HepG2 (cell line): ENCODE measurements around the gene PIP5KL1. TPM values are rescaled to one million over a fixed set of nuclear protein-coding genes. Genes with fewer than 3 reads are reported as not detected.

ENCODE experiments used
- ATF7 ChIP-seq, 2 experiments: fragments of 450-650 bp in 1 of 2; sonication (generic) in 1 of 2; formaldehyde crosslinking in 1 of 2; IDR thresholded peaks; 2 replicates each; pipeline versions ENCODE4 v1.4.0 to v1.6.1; 2016 to 2020; ENCODE audit warnings: antibody characterized with exemption in 1 of 2, mild to moderate bottlenecking in 1 of 2, missing genetic modification reagents in 1 of 2
- FOXP1 ChIP-seq, 2 experiments: fragments of 450-650 bp in 1 of 2; IDR thresholded peaks; 2 replicates each; pipeline ENCODE4 v1.6.1; 2017 to 2018; ENCODE audit warnings: antibody characterized with exemption in 1 of 2
- HMGA1 ChIP-seq: sonication (generic); formaldehyde crosslinking; conservative IDR thresholded peaks from 2 replicates; pipeline ENCODE4 v1.4.0; 2020; ENCODE audit warnings: missing genetic modification reagents
- HNRNPL ChIP-seq: fragments of 200-400 bp; formaldehyde crosslinking; IDR thresholded peaks from 2 replicates; pipeline ENCODE4 v1.6.1; 2017; ENCODE audit warnings: mild to moderate bottlenecking, low read depth, low read length
- JUN ChIP-seq: sonication (generic); formaldehyde crosslinking; IDR thresholded peaks from 2 replicates; pipeline ENCODE4 v1.4.0; 2020; ENCODE audit warnings: mild to moderate bottlenecking, missing genetic modification reagents
- MAZ ChIP-seq, 2 experiments: sonication (generic) in 1 of 2; formaldehyde crosslinking in 1 of 2; IDR thresholded peaks; 2 replicates each; pipeline versions ENCODE4 v1.5.0 to v1.6.1; 2012 to 2020; ENCODE audit warnings: low read depth in 2 of 2, mild to moderate bottlenecking in 2 of 2, borderline replicate concordance in 1 of 2, improper control_type of control experiment in 1 of 2, low read length in 1 of 2, missing genetic modification reagents in 1 of 2, moderate library complexity in 1 of 2
- MIXL1 ChIP-seq: IDR thresholded peaks from 2 replicates; pipeline ENCODE4 v1.6.1; 2016
- MLLT10 ChIP-seq: sonication (generic); formaldehyde crosslinking; IDR thresholded peaks from 2 replicates; pipeline ENCODE4 v1.4.0; 2020; ENCODE audit warnings: missing genetic modification reagents
- PRPF4 ChIP-seq: fragments of 200-400 bp; formaldehyde crosslinking; IDR thresholded peaks from 2 replicates; pipeline ENCODE4 v1.6.1; 2016; ENCODE audit warnings: low read length, low read depth; ENCODE audit not compliant: poor library complexity, severe bottlenecking
- TAF15 ChIP-seq: fragments of 200-400 bp; formaldehyde crosslinking; IDR thresholded peaks from one replicate; pipeline ENCODE4 v1.6.1; 2018; ENCODE audit warnings: mild to moderate bottlenecking, low read depth, low read length; ENCODE audit not compliant: poor library complexity, severe bottlenecking
- ZNF205 ChIP-seq: IDR thresholded peaks from 2 replicates; pipeline ENCODE4 v1.6.1; 2018; ENCODE audit warnings: missing biosample characterization, missing genetic modification reagents
- ZNF572 ChIP-seq: sonication (generic); formaldehyde crosslinking; IDR thresholded peaks from 2 replicates; pipeline ENCODE4 v1.5.1; 2020; ENCODE audit warnings: mild to moderate bottlenecking, missing genetic modification reagents
- ZNF577 ChIP-seq: sonication (generic); formaldehyde crosslinking; IDR thresholded peaks from 2 replicates; pipeline ENCODE4 v1.4.0; 2020; ENCODE audit warnings: mild to moderate bottlenecking, low read depth, missing genetic modification reagents, borderline replicate concordance
- ZNF605 ChIP-seq: sonication (generic); formaldehyde crosslinking; IDR thresholded peaks from 2 replicates; pipeline ENCODE4 v1.8.0; 2022; ENCODE audit warnings: mild to moderate bottlenecking, missing genetic modification reagents
- ZNF720 ChIP-seq: sonication (generic); formaldehyde crosslinking; IDR thresholded peaks from 2 replicates; pipeline ENCODE4 v1.4.0; 2020; ENCODE audit warnings: missing genetic modification reagents
- ZSCAN25 ChIP-seq: sonication (generic); formaldehyde crosslinking; IDR thresholded peaks from 2 replicates; pipeline ENCODE4 v1.8.0; 2022; ENCODE audit warnings: mild to moderate bottlenecking, missing genetic modification reagents
- polyA plus RNA-seq, 8 experiments: library from polyadenylated mRNA; depleted of rRNA in 3 of 8; stranded (reverse) in 7 of 8; unstranded in 1 of 8; fragments of >200 nt; fragmentation: Illumina TruSeq in 4 of 8; extraction: Trizol in 4 of 8; gene quantifications; 2 replicates each; pipeline versions ENCODE4 v1.2.1 to v1.2.3, GENCODE V29; 2011 to 2016; ENCODE audit warnings: low read depth in 4 of 8, missing spikeins in 1 of 8, mixed read lengths in 1 of 8; ENCODE audit not compliant: insufficient read depth in 1 of 8
- total RNA-seq, 5 experiments: library from RNA; depleted of rRNA; stranded (reverse); fragments of >200 nt; fragmentation: Illumina TruSeq; extraction: Trizol; gene quantifications; 2 replicates each; pipeline ENCODE4 v1.2.3, GENCODE V29; 2016; ENCODE audit warnings: low read depth in 1 of 5
- TF ChIP-seq, protein P1 (sequence below): sonication (generic); formaldehyde crosslinking; IDR thresholded peaks from 2 replicates; pipeline ENCODE4 v1.8.0; 2022; ENCODE audit warnings: missing genetic modification reagents, mild to moderate bottlenecking, moderate library complexity, borderline replicate concordance
- TF ChIP-seq, protein P2 (sequence below): sonication (generic); formaldehyde crosslinking; IDR thresholded peaks from 2 replicates; pipeline ENCODE4 v1.8.0; 2022; ENCODE audit warnings: mild to moderate bottlenecking, missing genetic modification reagents, moderate library complexity
- TF ChIP-seq, protein P3 (sequence below): sonication (generic); formaldehyde crosslinking; IDR thresholded peaks from 2 replicates; pipeline ENCODE4 v1.8.1; 2023; ENCODE audit warnings: mild to moderate bottlenecking, inconsistent platforms, moderate library complexity, missing genetic modification reagents, borderline replicate concordance
- TF ChIP-seq, protein P4 (sequence below): sonication (generic); formaldehyde crosslinking; IDR thresholded peaks from 2 replicates; pipeline ENCODE4 v1.4.0; 2020; ENCODE audit warnings: low read depth, mild to moderate bottlenecking, missing genetic modification reagents
- TF ChIP-seq, protein P5 (sequence below), 2 experiments: sonication (generic) in 1 of 2; formaldehyde crosslinking in 1 of 2; IDR thresholded peaks; 2 replicates each; pipeline versions ENCODE4 v1.4.0 to v1.6.1; 2018 to 2020; ENCODE audit warnings: missing genetic modification reagents in 2 of 2, borderline replicate concordance in 1 of 2, low read depth in 1 of 2, mild to moderate bottlenecking in 1 of 2, missing biosample characterization in 1 of 2

The PIP5KL1 gene
- total and polyA plus RNA-seq, 2 of the 13 experiments (the other 11 are each of a cell fraction or from before 2014, with no cell fraction given) = 0.20 to 0.49 TPM

DNA sequence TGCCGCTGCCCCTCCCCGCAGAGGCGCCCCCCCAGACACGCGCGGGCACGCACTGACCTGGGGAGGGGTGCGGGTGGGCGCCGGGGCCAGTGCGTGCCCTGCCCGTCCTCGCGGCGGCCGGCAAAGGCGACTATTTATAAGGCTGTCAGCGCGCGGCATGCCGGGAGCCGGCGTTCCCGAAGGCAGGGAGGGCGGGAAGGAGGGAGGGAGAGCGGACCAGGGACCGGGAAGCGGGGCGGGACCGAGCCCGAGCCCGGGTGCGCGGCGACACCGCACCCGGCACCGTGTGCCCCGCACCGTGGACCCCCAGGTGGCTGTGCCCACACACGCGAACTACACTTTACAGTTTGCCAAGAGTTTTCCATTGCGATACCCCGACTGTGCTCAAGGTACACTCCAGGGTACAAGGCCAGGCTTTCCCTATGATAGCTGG is 53.0 kb downstream of the PIP5KL1 start, which contains the start of gene AK1 (continued):
- TF ChIP-seq ZNF720 (no peak), ATF7 (IDR thresholded peaks at IDR 0.05) (no peak), ATF7 (CRISPR knock-in tag; IDR thresholded peaks at IDR 0.05) (no peak), MAZ (IDR thresholded peaks at IDR 0.05; ENCODE audit: borderline replicate concordance, low read depth, low read length) (peak; percentile 42; the same call in 1 of the 2 replicates), MAZ (CRISPR knock-in tag; IDR thresholded peaks at IDR 0.05; ENCODE audit: low read depth) (peak; percentile 85), MIXL1 (CRISPR knock-in tag) (no peak), ZNF205 (CRISPR knock-in tag) (no peak), JUN (CRISPR knock-in tag) (no peak), PRPF4 (no peak), TAF15 (no peak), HMGA1 (CRISPR knock-in tag) (no peak), HNRNPL (no peak), ZNF577 (CRISPR knock-in tag) (no peak), ZSCAN25 (peak; percentile 63; the same call in 1 of the 2 replicates), ZNF605 (CRISPR knock-in tag) (0 out of 2 replicates have a peak, but pooled peaks have one; percentile 27), MLLT10 (CRISPR knock-in tag) (no peak), FOXP1 (IDR thresholded peaks at IDR 0.05) (no peak), FOXP1 (CRISPR knock-in tag; IDR thresholded peaks at IDR 0.05) (no peak), ZNF572 (CRISPR knock-in tag) (no peak)
- TF ChIP-seq, protein P1, sequence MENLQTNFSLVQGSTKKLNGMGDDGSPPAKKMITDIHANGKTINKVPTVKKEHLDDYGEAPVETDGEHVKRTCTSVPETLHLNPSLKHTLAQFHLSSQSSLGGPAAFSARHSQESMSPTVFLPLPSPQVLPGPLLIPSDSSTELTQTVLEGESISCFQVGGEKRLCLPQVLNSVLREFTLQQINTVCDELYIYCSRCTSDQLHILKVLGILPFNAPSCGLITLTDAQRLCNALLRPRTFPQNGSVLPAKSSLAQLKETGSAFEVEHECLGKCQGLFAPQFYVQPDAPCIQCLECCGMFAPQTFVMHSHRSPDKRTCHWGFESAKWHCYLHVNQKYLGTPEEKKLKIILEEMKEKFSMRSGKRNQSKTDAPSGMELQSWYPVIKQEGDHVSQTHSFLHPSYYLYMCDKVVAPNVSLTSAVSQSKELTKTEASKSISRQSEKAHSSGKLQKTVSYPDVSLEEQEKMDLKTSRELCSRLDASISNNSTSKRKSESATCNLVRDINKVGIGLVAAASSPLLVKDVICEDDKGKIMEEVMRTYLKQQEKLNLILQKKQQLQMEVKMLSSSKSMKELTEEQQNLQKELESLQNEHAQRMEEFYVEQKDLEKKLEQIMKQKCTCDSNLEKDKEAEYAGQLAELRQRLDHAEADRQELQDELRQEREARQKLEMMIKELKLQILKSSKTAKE (CRISPR knock-in tag) = no peak
- TF ChIP-seq, protein P2, sequence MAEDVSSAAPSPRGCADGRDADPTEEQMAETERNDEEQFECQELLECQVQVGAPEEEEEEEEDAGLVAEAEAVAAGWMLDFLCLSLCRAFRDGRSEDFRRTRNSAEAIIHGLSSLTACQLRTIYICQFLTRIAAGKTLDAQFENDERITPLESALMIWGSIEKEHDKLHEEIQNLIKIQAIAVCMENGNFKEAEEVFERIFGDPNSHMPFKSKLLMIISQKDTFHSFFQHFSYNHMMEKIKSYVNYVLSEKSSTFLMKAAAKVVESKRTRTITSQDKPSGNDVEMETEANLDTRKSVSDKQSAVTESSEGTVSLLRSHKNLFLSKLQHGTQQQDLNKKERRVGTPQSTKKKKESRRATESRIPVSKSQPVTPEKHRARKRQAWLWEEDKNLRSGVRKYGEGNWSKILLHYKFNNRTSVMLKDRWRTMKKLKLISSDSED (CRISPR knock-in tag) = no peak
- TF ChIP-seq, protein P3, sequence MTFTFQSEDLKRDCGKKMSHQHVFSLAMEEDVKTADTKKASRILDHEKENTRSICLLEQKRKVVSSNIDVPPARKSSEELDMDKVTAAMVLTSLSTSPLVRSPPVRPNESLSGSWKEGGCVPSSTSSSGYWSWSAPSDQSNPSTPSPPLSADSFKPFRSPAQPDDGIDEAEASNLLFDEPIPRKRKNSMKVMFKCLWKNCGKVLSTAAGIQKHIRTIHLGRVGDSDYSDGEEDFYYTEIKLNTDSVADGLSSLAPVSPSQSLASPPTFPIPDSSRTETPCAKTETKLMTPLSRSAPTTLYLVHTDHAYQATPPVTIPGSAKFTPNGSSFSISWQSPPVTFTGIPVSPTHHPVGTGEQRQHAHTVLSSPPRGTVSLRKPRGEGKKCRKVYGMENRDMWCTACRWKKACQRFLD = no peak
- TF ChIP-seq, protein P4, sequence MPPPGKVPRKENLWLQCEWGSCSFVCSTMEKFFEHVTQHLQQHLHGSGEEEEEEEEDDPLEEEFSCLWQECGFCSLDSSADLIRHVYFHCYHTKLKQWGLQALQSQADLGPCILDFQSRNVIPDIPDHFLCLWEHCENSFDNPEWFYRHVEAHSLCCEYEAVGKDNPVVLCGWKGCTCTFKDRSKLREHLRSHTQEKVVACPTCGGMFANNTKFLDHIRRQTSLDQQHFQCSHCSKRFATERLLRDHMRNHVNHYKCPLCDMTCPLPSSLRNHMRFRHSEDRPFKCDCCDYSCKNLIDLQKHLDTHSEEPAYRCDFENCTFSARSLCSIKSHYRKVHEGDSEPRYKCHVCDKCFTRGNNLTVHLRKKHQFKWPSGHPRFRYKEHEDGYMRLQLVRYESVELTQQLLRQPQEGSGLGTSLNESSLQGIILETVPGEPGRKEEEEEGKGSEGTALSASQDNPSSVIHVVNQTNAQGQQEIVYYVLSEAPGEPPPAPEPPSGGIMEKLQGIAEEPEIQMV = peak; percentile 75; the same call in 1 of the 2 replicates
- TF ChIP-seq, protein P5, sequence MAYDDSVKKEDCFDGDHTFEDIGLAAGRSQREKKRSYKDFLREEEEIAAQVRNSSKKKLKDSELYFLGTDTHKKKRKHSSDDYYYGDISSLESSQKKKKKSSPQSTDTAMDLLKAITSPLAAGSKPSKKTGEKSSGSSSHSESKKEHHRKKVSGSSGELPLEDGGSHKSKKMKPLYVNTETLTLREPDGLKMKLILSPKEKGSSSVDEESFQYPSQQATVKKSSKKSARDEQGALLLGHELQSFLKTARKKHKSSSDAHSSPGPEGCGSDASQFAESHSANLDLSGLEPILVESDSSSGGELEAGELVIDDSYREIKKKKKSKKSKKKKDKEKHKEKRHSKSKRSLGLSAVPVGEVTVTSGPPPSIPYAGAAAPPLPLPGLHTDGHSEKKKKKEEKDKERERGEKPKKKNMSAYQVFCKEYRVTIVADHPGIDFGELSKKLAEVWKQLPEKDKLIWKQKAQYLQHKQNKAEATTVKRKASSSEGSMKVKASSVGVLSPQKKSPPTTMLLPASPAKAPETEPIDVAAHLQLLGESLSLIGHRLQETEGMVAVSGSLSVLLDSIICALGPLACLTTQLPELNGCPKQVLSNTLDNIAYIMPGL (CRISPR knock-in tag; IDR thresholded peaks at IDR 0.05; ENCODE audit: borderline replicate concordance in 1 of 2, low read depth in 1 of 2) = peak in 1 of 2 experiments; percentile 30; a peak in 1 of 4 replicates
